ENCODE results near the gene AOAH. TPM values are rescaled to one million over a fixed set of nuclear protein-coding genes. Genes with fewer than 3 reads are reported as not detected.
"Not testable (repeated sequence)": the region's sequence is repeated elsewhere in the genome, so short reads cannot be mapped to it uniquely, and the experiment has no call there.

The AOAH gene
- polyA plus RNA-seq, 6 donors from 2014 or later: 1.8 to 4.4 (median 2.3) TPM

DNA sequence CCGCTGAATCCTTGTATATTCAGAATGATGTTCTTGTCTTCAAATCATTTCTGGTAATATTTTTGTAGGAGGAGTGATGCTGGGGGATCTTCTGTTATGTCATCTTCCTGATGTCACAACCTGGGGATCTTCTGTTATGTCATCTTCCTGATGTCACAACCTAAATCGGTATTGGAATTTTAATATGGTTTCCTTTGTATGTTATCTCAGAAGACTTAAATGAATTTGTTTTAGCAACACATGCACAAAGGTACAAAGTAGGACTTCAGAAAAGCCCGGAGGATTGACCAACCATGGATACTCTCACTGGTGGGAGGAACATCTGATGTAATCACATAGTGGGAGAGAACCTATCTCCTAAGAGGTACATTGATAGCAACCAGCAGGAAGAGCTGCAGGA lies 9.1 kb upstream of the AOAH start:
- DNase-seq: no peak
- H3K9me3 Mint-ChIP-seq: peaks cover 0 to 6% (median 0%) of the 10 kb centered on the region in 7 donors
- peaks cover 0 to 10% of the 10 kb centered on the region in 2 donors for H3K36me3 Mint-ChIP-seq
- H3K4me3 Mint-ChIP-seq: no peak overlapping the region
- peak overlapping the region in 1 of 6 donors; percentile 37 for H3K27ac Mint-ChIP-seq
- H3K4me1 Mint-ChIP-seq: peaks cover 16 to 18% (median 16%) of the 10 kb centered on the region in 3 donors
- no peak for ATAC-seq (ENCODE audit: low read depth in 2 of 2)
- no peaks in the 10 kb centered on the region for H3K27me3 Mint-ChIP-seq

DNA sequence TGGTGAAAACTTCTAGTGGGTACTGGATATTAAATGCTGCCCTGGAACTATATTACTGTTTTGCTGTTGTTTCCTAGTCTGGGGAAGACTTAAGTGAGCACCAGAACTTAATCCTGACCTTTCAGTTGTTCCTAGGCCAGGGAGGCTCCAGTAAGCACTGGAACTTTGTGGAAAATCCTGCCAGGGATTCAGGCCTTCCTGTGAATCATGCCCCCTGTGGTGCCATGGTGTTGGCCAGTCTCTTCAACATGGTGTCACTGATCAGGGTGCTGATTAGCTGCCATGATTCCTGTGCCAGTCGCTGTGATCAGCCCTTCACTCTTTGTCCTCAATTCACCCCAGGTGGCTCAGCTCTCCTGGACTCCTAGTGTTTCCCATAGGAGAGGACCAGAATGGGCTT lies 8.5 kb upstream of the AOAH start:
- DNase-seq (no peak), ATAC-seq (ENCODE audit: low read depth in 2 of 2) (no peak)
- no peak overlapping the region for H3K27ac Mint-ChIP-seq
- peaks cover 0 to 10% of the 10 kb centered on the region in 2 donors for H3K36me3 Mint-ChIP-seq
- H3K4me1 Mint-ChIP-seq: peaks cover 16 to 18% (median 16%) of the 10 kb centered on the region in 3 donors
- H3K9me3 Mint-ChIP-seq: peaks cover 0 to 6% (median 0%) of the 10 kb centered on the region in 7 donors
- no peaks in the 10 kb centered on the region for H3K27me3 Mint-ChIP-seq
- H3K4me3 Mint-ChIP-seq: no peak overlapping the region

DNA sequence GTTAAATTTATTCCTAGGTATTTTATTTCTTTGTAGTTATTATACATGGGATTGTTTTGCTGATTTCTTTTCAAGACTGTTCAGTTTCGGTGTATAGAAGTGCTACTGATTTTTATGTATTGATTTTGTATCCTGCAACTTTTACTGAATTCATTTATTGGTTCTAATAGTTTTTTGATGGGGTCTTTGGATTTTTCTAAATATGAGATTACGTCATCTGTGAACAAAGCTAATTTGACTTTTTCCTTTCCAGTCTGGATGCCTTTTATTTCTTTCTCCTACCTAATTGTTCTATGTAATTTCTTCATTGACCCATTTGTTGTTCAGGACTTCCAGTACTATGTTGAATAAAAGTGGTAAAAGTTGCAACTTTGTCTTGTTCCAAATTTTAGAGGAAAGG lies 5.8 kb upstream of the AOAH start:
- Mint-ChIP-seq H3K9me3 (peaks cover 0 to 6% (median 0%) of the 10 kb centered on the region in 7 donors), H3K4me1 (peaks cover 0 to 5% (median 0%) of the 10 kb centered on the region in 3 donors), H3K27me3 (no peaks in the 10 kb centered on the region), H3K4me3 (no peak overlapping the region), H3K27ac (peak overlapping the region in 1 of 6 donors; percentile 30), H3K36me3 (peaks cover 0 to 10% of the 10 kb centered on the region in 2 donors)
- DNase-seq: no peak
- no peak for ATAC-seq (ENCODE audit: low read depth in 2 of 2)

DNA sequence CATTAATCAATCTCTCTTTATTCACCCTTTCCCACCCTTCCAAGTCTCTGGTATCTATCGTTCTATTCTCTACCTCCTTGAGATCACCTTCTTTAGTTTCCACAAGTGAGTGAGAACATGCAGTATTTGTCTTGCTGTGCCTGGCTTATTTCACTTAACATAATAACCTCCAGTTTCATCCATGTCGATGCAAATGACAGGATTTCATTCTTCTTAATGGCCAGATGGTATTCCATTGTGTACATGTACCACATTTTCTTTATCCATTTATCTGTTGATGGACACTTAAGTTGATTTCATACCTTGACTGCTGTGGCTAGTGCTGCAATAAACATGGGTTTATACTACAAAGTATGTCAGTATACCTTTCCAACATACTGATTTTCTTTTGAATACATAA lies 3.8 kb upstream of the AOAH start:
- DNase-seq (no peak), ATAC-seq (ENCODE audit: low read depth in 2 of 2) (no peak)
- no peak overlapping the region for H3K27ac Mint-ChIP-seq
- H3K27me3 Mint-ChIP-seq: no peaks in the 10 kb centered on the region
- H3K36me3 Mint-ChIP-seq: peaks cover 0 to 10% of the 10 kb centered on the region in 2 donors
- H3K9me3 Mint-ChIP-seq: peaks cover 0 to 6% (median 0%) of the 10 kb centered on the region in 7 donors
- H3K4me1 Mint-ChIP-seq: peaks cover 12 to 24% (median 17%) of the 10 kb centered on the region in 3 donors
- no peak overlapping the region for H3K4me3 Mint-ChIP-seq

DNA sequence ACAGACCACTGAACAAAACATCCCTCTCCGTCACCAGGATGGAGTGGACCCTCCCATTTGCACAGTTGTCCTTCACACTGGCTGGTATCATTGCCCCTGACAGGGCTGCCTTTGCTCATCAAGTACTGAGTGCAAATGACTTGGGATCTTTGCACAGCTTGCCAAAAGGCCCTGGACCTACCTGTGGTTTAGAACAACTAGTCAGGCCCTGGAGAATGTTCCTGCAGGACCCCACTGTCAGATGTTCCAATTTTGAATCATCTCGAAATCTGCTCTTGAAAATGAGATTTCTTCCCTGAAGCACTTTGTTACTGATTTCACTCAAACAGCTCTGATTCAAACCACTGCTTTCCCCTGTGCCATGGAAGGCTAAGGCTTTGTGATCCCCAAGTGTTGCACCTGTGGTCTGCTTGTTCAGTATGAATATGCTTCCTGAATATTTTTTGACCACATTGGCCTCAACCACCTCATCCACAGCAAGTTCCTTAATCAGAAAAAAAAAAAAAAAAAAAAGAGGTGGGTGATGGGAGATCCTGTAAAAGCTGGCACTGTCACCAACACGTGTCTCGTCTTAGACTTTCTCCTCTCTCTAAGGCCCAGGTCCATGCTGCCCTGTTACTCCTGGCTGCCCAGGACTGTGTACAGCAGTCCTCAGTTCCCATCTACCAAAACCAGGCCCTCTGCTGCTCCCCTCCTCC lies 2.7 kb upstream of the AOAH start:
- no peak overlapping the region for H3K4me3 Mint-ChIP-seq
- H3K27ac Mint-ChIP-seq: peak overlapping the region in 3 of 6 donors; percentile 49 to 91 (median 64)
- no peak for ATAC-seq (ENCODE audit: low read depth in 2 of 2)
- no peaks in the 10 kb centered on the region for H3K27me3 Mint-ChIP-seq
- peaks cover 0 to 6% (median 0%) of the 10 kb centered on the region in 7 donors for H3K9me3 Mint-ChIP-seq
- DNase-seq: no peak
- peaks cover 12 to 25% (median 17%) of the 10 kb centered on the region in 3 donors for H3K4me1 Mint-ChIP-seq
- peaks cover 0 to 4% of the 10 kb centered on the region in 2 donors for H3K36me3 Mint-ChIP-seq

DNA sequence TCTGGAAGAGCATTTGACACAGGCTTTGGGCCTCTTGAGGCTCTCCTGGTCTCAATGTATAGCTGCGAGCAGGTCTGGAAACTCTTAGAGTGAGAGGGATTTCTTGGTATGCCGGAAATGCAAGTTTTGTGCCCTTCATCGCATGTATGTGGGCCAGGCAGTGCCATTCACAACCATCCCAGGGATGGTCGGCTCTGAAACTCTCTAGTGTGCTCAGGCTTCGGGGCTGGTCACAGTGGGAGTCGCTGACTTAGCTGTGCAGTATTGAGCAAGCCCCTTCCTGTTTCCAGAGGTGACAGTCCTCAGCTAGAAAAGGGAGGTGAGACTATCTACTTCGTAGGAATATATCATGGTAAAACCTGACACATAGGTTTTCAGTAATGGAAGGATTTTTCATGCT lies 2.0 kb upstream of the AOAH start:
- Mint-ChIP-seq H3K4me3 (no peak overlapping the region), H3K27ac (no peak overlapping the region), H3K9me3 (peaks cover 0 to 6% (median 0%) of the 10 kb centered on the region in 7 donors), H3K4me1 (peaks cover 12 to 25% (median 18%) of the 10 kb centered on the region in 3 donors), H3K27me3 (no peaks in the 10 kb centered on the region), H3K36me3 (no peaks in the 10 kb centered on the region)
- no peak for DNase-seq
- no peak for ATAC-seq (ENCODE audit: low read depth in 2 of 2)

DNA sequence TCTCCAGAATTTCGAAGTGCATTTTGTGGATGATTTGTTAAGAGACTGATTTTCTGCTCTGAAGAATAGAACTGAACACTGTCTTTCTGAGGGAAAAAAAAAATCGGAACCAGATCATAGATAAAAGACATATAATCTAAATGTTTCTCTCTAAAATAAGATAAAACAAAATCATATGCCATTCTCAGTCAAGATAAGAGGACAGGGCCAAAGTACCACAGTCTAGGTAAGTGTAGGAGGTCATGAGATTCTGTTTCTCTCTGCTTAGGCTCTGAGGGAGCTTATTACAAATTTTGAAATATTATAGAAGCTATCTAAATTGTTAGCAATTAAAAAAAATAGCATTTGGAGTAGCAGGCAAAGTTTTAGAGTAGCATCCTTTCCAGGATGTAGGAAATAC lies 702 bp upstream of the AOAH start:
- peaks cover 12 to 25% (median 19%) of the 10 kb centered on the region in 3 donors for H3K4me1 Mint-ChIP-seq
- H3K36me3 Mint-ChIP-seq: no peaks in the 10 kb centered on the region
- DNase-seq (no peak), ATAC-seq (ENCODE audit: low read depth in 2 of 2) (no peak)
- peaks cover 0 to 6% (median 0%) of the 10 kb centered on the region in 7 donors for H3K9me3 Mint-ChIP-seq
- H3K27me3 Mint-ChIP-seq: no peaks in the 10 kb centered on the region
- peak overlapping the region in 3 of 8 donors; percentile 38 to 69 (median 65) for H3K4me3 Mint-ChIP-seq
- peak overlapping the region in 1 of 6 donors; percentile 85 for H3K27ac Mint-ChIP-seq

DNA sequence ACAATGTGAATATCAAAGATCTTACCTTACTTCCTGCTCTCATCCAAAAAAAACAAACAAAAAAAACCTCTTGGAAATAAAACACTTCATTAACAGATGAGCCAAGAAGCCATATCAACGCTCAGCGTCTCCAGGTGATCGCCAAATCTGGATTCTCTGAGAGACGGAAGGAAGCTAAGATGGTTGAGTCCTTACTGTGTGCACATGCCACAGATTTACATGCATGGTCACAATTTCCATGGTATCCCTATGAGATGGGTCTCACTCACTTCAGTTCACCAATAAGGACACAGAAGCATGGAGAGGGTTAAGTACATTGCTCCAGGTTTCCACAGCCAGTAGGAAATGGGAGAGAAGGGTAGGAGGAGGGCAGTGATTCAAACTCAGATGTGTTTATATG lies 1.0 kb downstream of the AOAH start:
- H3K9me3 Mint-ChIP-seq: no peaks in the 10 kb centered on the region
- no peaks in the 10 kb centered on the region for H3K36me3 Mint-ChIP-seq
- H3K27me3 Mint-ChIP-seq: no peaks in the 10 kb centered on the region
- peaks cover 12 to 25% (median 19%) of the 10 kb centered on the region in 3 donors for H3K4me1 Mint-ChIP-seq
- ATAC-seq (ENCODE audit: low read depth in 2 of 2): no peak
- H3K4me3 Mint-ChIP-seq: peak overlapping the region in 6 of 8 donors; percentile 16 to 77 (median 56)
- DNase-seq: no peak
- H3K27ac Mint-ChIP-seq: peak overlapping the region in 2 of 6 donors; percentile 17 to 21

DNA sequence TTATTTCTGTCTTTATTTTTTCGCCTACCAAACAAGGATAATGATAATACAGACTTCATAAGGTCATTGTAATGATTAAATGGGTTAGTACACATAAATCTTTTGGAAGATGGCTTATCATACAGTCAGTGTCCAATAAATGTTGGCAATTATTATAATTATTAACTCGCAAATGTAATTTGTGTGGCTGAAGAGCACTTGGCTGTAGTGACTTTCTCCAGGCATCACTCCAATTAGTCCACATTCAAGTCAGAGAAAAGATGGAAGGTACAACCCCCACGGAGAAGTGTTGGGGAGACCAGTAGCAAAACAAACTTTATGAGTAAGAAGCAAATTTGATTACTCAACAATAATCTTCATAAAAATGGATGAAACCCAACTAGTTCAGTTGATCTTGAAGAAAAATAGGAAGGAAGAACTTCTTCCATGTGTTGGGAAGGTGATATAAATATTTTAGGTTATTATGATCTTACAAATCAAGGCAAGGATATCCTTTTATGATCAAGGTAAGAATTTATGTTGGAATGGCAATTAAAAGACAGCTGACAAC lies 5.1 kb downstream of the AOAH start:
- H3K9me3 Mint-ChIP-seq: peaks cover 0 to 3% (median 0%) of the 10 kb centered on the region in 7 donors
- H3K4me1 Mint-ChIP-seq: peaks cover 4 to 11% (median 11%) of the 10 kb centered on the region in 3 donors
- no peaks in the 10 kb centered on the region for H3K27me3 Mint-ChIP-seq
- H3K4me3 Mint-ChIP-seq: no peak overlapping the region
- no peak for DNase-seq
- no peaks in the 10 kb centered on the region for H3K36me3 Mint-ChIP-seq
- H3K27ac Mint-ChIP-seq: peak overlapping the region in 2 of 6 donors; percentile 8 to 63
- ATAC-seq (ENCODE audit: low read depth in 2 of 2): no peak

DNA sequence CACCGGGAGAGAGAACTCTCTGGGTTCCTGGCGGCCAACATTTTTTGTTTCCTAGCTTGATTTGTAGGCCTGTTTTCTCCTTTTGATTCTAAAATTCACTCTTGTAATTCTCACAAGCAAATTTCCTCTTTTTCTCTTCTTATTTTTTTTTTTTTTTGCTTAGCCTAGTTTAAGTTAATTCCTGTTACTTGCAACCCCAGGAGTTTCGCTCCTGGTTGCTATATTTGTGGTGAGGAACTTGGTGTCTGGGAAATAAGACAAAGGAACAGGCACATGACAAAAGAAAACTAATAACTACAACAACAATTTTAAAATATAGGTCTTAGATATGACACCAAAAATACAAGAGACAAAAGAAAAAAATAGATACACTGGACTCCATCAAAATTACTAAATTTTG lies 6.7 kb downstream of the AOAH start:
- Mint-ChIP-seq H3K4me1 (peaks cover 0 to 3% (median 0%) of the 10 kb centered on the region in 3 donors), H3K4me3 (no peak overlapping the region), H3K9me3 (peaks cover 0 to 9% (median 2%) of the 10 kb centered on the region in 7 donors), H3K36me3 (no peaks in the 10 kb centered on the region), H3K27ac (peak overlapping the region in 1 of 6 donors; percentile 80), H3K27me3 (no peaks in the 10 kb centered on the region)
- ATAC-seq (ENCODE audit: low read depth in 2 of 2) (no peak), DNase-seq (no peak)

DNA sequence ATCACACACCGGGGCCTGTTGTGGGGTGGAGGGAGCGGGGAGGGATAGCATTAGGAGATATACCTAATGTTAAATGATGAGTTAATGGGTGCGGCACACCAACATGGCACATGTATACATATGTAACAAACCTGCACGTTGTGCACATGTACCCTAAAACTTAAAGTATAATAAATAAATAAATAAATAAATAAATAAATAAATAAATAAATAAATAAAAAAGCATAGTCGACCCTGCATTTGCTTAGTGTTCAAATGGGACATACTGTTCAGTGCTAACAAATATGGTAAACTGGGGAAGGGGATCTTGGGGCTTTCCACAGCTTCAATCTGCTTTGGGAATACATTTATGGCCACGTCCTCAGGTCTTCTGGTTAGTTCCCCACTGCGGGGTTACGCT lies 7.5 kb downstream of the AOAH start:
- DNase-seq; H3K27me3 Mint-ChIP-seq; ATAC-seq (ENCODE audit: low read depth in 2 of 2); H3K4me3 Mint-ChIP-seq; H3K36me3 Mint-ChIP-seq; H3K4me1 Mint-ChIP-seq; H3K27ac Mint-ChIP-seq: not testable (repeated sequence)
- H3K9me3 Mint-ChIP-seq: peaks cover 0 to 12% (median 2%) of the 10 kb centered on the region in 7 donors

DNA sequence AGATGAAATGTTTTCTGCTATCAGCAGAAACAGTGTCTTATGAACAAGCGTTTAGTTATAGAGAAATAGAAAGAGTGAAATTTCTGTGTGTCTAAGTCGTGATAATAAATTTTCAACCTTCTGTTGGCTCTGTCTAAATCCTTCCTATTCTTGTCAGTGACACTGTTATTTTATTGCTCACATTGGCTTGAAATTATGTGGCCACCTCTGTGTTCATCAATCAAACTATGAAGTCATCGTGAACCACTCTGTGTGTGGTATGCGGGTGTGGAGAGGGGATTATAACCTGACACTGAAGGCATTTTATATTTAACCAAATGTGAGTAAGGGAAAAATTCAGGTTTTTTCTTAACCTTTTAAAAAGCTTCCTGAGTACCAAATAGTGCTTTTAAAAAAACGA lies 12.3 kb downstream of the AOAH start:
- Mint-ChIP-seq H3K9me3 (peaks cover 0 to 20% (median 5%) of the 10 kb centered on the region in 7 donors), H3K27ac (no peak overlapping the region), H3K36me3 (peaks cover 0 to 10% of the 10 kb centered on the region in 2 donors), H3K27me3 (no peaks in the 10 kb centered on the region), H3K4me3 (no peak overlapping the region), H3K4me1 (no peaks in the 10 kb centered on the region)
- ATAC-seq (ENCODE audit: low read depth in 2 of 2): no peak
- DNase-seq: no peak

DNA sequence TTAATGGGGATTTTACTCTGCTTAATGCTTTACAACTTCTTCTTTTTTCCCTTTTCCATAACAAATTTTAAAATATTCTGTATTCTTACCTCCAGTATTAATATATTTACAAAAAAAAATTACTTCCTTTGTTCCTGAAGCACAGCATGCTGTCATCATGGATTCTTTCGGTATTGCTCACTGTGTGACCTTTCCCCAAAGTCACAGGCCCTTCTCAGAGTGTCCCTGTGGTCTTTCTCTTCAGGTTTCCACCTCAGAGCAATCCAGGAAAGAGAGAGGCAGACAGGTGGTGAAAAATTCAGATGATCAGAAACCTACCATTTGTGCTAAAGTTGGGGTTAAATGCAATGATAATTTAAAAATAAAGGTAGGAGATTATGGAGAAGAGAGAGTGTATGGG lies 13.0 kb downstream of the AOAH start:
- Mint-ChIP-seq H3K9me3 (peaks cover 0 to 23% (median 10%) of the 10 kb centered on the region in 7 donors), H3K36me3 (peaks cover 0 to 14% of the 10 kb centered on the region in 2 donors), H3K27ac (no peak overlapping the region), H3K27me3 (no peaks in the 10 kb centered on the region), H3K4me3 (no peak overlapping the region), H3K4me1 (no peaks in the 10 kb centered on the region)
- DNase-seq: no peak
- no peak for ATAC-seq (ENCODE audit: low read depth in 2 of 2)
